Measurements from ENCODE around the gene SERPINB1.

DNA sequence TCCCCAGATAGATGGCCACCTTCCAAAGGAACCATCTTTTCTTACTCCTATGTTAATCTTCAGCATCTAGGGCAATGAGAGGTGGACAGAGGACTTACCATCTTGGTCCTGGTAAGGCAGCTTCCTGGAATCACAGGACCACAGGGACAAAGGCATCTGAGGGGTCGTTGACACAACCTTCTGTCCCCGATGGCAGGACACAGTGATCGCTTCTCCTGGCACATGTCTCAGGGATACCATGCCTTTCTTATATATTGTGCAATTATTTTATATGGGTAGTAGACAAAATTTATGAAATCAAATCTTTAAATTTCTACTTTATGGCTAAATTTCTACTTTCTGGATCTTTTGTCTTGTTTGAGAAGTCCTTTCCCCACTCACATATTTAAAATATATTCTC lies 20.1 kb downstream of the SERPINB1 start:
- TF ChIP-seq EZH2 (IDR thresholded peaks at IDR 0.05; ENCODE audit: borderline replicate concordance, low read depth, low read length, severe bottlenecking) (no peak), POLR2A (IDR thresholded peaks at IDR 0.05; ENCODE audit: low read depth, low read length) (no peak), MYC (IDR thresholded peaks at IDR 0.05; ENCODE audit: low read depth, low read length) (no peak), GATA2 (IDR thresholded peaks at IDR 0.05; ENCODE audit: insufficient read depth, insufficient read length, low read depth, low read length) (no peak), JUN (IDR thresholded peaks at IDR 0.05; ENCODE audit: borderline replicate concordance, insufficient read depth, insufficient read length, low read depth) (no peak), POLR2AphosphoS5 (IDR thresholded peaks at IDR 0.05; ENCODE audit: insufficient read depth, low read depth, low read length) (no peak)
- TF ChIP-seq, protein P1, sequence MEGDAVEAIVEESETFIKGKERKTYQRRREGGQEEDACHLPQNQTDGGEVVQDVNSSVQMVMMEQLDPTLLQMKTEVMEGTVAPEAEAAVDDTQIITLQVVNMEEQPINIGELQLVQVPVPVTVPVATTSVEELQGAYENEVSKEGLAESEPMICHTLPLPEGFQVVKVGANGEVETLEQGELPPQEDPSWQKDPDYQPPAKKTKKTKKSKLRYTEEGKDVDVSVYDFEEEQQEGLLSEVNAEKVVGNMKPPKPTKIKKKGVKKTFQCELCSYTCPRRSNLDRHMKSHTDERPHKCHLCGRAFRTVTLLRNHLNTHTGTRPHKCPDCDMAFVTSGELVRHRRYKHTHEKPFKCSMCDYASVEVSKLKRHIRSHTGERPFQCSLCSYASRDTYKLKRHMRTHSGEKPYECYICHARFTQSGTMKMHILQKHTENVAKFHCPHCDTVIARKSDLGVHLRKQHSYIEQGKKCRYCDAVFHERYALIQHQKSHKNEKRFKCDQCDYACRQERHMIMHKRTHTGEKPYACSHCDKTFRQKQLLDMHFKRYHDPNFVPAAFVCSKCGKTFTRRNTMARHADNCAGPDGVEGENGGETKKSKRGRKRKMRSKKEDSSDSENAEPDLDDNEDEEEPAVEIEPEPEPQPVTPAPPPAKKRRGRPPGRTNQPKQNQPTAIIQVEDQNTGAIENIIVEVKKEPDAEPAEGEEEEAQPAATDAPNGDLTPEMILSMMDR (IDR thresholded peaks at IDR 0.05; ENCODE audit: extremely low read depth in 1 of 2, insufficient read depth in 1 of 2, low read depth in 1 of 2, low read length in 2 of 2) = no peak

All from endothelial cell of umbilical vein (primary cell).